CD4-positive, alpha-beta T cell treated with Interleukin-6 for 4 hours (primary cell): ENCODE results near the gene CTAG1A.
A peak's percentile ranks its signal among the peaks of the same experiment; 100 is the strongest.
"Not testable (repeated sequence)": the region's sequence is repeated elsewhere in the genome, so short reads cannot be mapped to it uniquely, and the experiment has no call there.

Source experiments
- DNase-seq: peaks from one replicate; pipeline ENCODE4 v3.0.0-alpha.2; 2020; ENCODE audit warnings: mixed read lengths

CTAG1A gene

GRCh38 chrX:154575076-154575475, 9.9 kb upstream of the CTAG1A start:
- not testable (repeated sequence) for DNase-seq

- DNase-seq, result not testable (repeated sequence)
Measured at GRCh38 chrX:154582994-154583393, 1.9 kb upstream of the CTAG1A start.

DNA sequence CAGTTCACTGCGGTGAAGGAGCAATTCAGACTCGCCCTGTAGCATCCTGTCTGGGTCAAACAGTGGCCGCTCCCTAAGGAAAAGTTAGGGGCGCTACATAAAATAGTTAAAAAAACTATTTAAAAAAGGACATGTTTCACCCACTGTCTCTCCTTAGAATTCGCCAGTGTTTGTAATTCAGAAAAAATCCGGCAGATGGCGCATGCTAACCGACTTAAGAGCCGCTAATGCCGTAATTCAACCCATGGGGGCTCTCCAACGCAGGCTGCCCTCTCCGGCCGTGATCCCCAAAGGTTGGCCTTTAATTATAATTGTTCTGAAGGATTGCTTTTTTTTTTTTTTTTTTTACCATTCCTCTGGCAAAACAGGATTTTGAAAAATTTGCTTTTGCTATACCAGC, 5.5 kb downstream of the CTAG1A start:
- DNase-seq, result not testable (repeated sequence)

DNA sequence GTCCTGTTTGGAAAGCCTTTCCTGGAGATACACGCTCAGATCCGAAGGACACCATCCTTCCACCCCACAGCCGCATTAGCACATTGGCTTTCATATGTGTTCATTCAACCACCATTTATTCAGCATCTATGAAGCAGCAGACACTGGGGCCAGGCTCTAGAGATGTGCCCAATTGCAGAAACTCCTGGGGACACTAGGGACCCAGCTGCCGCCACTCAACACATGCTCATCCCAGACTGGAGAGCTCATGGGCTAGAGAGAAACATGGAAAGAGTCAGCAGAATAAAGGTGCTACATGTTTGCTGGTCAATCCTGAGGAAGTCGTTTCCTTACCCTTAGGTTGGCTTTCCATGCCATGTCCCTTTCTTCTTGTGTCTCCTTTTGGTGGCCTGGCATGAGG, 7.6 kb downstream of the CTAG1A start:
- DNase-seq, result no peak

DNA sequence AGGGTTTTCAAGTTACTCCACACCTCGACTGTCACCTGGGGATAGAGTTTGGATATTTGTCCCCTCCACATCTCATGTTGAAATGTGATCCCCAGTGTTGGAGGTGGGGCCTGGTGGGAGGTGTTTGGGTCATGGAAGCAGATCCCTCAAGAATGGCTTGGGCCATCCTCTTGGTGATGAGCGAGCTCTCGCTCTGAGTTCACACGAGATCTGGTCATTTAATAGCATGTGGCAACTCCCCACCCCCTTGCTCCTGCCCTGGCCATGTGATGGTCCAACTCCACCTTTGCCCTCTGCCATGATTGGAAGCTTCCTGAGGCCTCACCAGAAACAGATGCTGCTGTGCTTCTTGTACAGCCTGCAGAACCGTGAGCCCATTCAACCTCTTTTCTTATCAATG, 8.3 kb downstream of the CTAG1A start:
- no peak for DNase-seq

- DNase-seq, result no peak
Measured at GRCh38 chrX:154594491-154594890, 9.6 kb downstream of the CTAG1A start.

DNA sequence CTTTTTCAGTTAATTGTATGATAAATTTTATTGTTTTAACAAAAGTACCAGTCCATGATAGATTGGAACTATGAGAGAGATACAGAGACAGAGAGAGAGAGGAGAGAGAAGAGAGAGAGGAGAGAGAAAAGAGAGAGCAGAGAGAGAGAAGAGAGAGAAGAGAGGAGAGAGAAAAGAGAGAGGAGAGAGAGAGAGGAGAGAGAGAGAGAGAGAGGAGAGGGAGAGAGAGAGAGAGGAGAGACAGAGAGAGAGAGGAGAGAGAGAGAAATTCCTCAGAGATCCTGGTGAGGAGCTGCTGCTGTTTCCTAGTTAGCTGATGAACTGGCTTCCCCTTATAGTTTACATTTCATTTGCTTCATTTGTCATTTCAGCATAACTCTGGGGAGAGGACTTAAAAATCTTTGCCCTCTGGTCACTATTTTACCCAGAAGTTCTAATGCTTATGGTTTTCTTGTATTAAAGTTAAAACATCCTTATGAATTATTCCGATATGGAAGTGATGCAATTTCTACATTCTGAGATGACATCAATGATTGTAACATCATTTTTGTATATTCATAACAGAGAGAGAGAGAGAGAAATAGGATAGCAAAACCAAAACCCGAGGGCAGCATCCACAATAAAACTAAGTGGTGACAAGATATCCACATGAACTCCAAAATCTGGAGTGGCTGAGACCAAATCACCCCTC, 10.8 kb downstream of the CTAG1A start:
- no peak for DNase-seq

DNA sequence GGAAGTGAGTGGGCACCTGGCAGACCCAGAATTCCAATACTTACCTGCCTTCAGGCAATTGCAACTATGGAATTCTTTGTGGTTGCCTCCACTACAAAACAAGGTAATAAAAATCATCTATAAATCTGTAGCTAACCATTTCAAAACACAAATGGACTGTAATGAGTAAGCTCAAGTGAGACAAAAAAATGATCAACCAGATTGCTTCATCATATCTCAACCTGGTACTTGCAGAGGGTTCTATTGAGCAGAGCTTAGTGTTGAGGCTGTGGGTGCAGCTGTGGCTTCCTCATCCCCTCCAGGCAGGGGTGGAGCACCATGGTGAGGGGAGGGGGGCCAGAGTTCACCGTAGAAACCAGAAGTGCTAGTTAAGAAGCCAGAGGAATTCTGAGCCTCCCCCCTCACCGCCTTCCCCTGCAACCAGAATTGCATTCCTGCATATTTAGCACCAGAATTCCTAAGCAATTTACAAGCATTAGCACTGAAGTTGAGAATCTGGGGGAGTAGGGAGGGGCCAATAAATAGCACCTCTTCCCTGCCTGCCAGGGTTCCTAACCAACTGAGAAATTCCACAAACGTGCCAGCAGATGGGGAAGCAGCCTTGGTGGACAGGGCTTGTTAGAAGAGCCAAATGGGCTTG, 11.5 kb downstream of the CTAG1A start:
- DNase-seq, result peak; percentile 5

GRCh38 chrX:154597221-154597620, 12.3 kb downstream of the CTAG1A start:
- DNase-seq, result no peak

DNA sequence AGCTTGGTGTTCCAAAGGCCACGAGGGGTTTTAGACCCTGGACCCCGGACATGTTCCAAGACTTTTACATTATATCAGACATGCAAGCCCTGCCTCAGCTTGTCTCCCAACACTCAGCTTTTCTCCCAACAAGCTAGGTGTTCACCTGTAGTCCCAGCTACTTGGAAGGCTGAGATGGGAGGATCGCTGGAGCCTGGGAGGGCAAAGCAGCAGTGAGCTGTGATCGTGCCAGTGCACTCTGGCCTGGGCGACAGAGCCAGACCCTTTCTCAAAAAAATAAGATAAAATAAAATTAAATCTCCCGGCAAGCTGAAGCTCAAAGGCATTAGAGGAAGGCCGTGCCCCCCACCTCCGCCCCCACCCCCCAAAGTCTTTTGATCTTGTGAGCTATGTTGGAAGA, 13.7 kb downstream of the CTAG1A start:
- DNase-seq, result no peak

- DNase-seq, result no peak
Measured at GRCh38 chrX:154599531-154599930, 14.6 kb downstream of the CTAG1A start.

DNA sequence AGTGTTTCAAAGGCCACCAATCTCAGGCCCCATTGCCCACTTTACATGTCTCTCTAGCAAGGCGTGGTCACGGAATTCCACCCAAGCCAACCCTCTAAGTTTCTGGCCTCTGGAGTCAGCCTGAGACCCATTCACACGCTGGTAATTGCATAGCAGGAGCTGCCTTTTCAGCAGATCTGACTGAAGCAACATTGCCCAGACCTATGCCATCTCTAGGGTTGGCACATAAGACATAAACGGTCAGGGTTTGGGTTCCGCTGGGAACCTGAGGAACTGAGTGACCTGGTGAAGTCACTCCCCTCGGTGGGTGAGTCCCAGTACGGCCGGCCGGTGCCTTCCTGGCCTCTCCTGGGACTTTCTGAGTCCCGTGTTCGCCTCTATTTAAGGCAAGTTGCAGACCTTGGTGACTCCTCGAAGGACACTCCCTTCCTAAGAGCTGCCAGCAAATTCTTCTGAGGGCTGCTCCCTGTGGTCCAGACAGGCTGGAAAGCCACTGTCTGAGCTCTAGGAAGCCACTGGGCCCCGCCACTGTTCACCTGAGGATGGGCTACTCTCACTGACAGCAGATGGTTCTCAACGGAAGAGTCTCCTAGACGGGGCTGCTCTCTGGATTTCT, 15.9 kb downstream of the CTAG1A start:
- DNase-seq, result no peak

- DNase-seq, result no peak
Measured at GRCh38 chrX:154602226-154602625, 17.3 kb downstream of the CTAG1A start.

DNA sequence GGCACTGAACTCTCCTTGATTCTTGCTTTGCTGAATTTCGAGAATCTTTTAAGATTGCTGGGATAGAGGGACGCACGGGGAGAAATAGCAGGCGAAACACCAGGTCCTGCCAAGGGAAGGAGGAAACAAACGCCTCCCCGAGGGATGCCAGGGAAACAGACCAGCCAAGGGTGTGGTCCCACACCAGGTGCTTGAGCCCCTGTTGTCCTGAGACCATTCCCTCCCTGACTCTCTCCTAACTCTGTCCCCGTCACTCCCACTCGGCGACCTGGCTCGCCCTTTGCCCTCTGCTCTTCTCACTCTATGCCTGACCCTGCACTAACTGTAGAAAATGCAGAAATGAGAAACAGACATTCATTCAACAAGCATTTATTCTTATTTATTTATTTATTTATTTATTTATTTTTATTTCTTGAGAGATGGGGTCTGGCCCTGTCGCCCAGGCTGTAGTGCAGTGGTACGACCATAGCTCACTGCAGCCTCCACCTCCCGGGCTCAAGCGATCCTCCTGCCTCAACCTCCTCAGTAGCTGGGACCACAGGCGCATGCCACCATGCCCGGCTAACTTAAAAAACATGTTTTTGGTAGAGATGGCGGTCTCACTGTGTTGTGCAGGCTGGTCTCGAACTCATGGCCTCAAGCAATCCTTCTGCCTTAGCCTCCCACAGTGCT, 18.0 kb downstream of the CTAG1A start:
- no peak for DNase-seq

DNA sequence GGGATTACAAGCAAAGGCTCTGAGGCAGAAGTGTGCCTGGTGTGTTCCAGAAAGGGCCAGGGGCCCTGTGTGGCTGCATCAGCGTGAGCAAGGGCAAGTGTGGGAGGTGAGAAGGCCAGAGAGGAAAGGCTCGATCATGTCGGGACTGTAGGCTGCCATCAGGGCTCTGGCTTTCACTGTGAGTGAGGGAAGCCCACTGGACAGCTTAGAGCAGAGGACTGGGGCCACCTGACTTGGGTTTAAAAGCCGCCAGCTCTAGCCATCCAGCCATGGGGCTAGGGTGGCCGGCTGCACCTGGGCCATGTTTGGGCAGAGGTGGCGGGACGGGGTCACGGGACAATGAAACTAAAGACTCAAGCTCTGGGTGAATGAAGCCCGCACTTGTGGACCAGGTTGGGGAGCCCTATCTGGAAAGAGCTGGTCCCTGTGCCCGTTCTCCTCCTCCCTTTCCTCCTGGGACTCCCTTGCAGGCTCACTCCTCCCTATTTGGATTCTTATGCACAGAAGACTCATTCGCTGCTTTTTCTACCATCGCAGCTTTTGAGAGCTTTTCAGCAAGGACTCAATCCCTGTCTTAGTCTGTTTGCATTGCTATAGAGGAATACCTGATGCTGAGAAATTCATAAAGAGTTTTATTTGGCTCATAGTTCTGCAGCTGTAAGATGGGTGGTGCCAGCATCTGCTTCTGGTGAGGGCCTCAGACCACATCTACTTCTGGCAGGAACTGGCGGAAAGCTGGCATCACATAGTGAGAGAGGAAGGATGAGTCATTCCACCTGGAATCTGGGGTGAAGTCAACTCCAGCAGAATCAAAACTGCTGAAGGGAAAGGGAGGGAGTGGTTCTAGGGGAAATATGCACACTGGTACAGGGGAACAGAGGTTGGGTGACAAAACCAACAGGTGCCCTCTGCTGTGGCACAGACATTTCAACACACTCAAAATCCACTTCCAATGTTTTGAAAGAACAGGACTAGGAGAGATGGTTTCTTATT, 18.8 kb downstream of the CTAG1A start:
- DNase-seq, result no peak

DNA sequence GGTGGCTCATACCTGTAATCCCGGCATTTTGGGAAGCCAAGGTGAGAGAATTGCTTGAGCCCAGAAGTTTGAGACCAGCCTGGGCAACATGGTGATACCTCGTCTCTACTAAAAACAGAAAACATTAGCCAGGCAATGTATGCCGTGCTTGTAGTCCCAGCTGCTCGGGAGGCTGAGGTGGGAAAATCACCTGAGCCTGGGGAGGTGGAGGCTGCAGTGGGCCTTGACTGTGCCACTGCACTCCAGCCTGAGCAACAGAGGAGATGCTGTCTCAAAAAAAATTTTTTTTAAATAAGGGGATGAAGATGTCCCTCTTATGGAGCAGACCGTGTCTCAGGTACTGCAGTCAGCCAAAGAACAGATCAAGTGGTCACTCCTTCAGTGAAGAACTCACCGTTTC, 20.6 kb downstream of the CTAG1A start:
- no peak for DNase-seq

GRCh38 chrX:154607370-154607769, 22.4 kb downstream of the CTAG1A start:
- no peak for DNase-seq

DNA sequence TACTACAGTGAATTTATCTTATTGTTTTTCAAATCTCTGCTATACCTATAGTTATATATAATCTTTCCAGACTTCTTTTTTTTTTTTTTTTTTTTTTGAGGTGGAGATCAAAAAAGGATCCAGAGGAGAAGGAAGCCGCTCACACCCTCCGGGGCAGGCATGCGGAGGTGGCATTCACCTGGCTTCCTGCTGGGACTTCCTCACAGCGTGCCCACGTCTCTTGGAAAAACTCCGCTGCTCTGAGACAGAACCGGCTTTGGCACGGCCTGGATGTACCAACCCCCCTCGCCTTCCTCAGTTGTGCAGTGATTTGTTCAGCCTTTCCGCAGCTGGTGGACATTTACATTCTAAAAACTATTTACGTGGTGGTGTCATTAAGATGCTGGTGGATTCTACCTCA, 23.0 kb downstream of the CTAG1A start:
- DNase-seq, result not testable (repeated sequence)

DNA sequence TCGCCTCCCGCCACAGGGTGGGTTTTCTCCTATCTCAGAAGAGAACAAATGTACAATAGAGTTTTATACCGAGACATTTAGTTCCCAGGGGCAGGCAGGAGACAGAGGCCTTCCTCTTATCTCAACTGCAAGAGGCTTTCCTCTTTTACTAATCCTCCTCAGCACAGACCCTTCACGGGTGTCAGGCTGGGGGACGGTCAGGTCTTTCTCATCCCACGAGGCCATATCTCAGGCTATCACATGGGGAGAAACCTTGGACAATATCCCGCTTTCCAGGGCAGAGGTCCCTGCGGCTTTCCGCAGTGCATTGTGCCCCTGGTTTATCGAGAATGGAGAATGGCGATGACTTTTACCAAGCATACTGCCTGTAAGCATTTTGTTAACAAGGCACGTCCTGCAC, 23.9 kb downstream of the CTAG1A start:
- not testable (repeated sequence) for DNase-seq

DNA sequence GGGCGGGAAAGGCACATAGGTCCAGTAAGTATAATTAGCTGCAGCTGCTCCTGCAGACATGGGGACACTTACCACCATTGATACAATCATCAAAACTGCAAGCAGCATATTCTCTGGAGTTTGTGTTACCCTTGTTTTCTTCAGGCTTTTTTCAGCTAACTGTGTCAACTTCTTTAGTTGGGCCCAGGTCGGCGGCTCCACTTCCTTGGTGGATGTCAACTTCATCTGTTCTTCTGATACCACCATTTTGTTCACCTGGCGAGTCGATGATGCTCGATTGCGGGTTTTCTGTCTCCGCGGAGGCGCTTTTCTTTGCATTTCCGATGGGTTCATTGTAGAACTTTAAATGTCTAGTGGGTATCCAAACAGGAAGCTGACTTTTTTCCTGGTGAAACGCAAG, 26.2 kb downstream of the CTAG1A start:
- DNase-seq, result not testable (repeated sequence)

DNA sequence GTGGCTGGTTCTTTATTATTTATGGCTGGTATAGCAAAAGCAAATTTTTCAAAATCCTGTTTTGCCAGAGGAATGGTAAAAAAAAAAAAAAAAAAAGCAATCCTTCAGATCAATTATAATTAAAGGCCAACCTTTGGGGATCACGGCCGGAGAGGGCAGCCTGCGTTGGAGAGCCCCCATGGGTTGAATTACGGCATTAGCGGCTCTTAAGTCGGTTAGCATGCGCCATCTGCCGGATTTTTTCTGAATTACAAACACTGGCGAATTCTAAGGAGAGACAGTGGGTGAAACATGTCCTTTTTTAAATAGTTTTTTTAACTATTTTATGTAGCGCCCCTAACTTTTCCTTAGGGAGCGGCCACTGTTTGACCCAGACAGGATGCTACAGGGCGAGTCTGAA, 28.7 kb downstream of the CTAG1A start:
- not testable (repeated sequence) for DNase-seq

- not testable (repeated sequence) for DNase-seq
Measured at GRCh38 chrX:154619182-154619581, 34.2 kb downstream of the CTAG1A start, which contains the start of gene CTAG1B. CTAG1B (minus strand) TSS chrX:154619282; CDS start chrX:154619218, 64 bp downstream.
